Measurements from ENCODE around the gene CLCNKB.

The CLCNKB gene

GRCh38 chr1:16073490-16074119, 30.0 kb downstream of the CLCNKB start, which contains the start of gene FAM131C:
Gene FAM131C (minus strand): TSS chr1:16073651. CDS start chr1:16073442, 209 bp downstream.
- peak in 5 of 58 donors; percentile 15 to 35 (median 28) for DNase-seq

GRCh38 chr1:16074217-16074616, 30.6 kb downstream of the CLCNKB start:
- DNase-seq: no peak

GRCh38 chr1:16075337-16076030, 31.9 kb downstream of the CLCNKB start:
- DNase-seq: peak in 30 of 58 donors; percentile 5 to 59 (median 25)

GRCh38 chr1:16076031-16076864, 32.7 kb downstream of the CLCNKB start:
- DNase-seq: peak in 3 of 58 donors; percentile 16 to 39 (median 34)

- no peak for DNase-seq
Observed at GRCh38 chr1:16076865-16077238, 33.3 kb downstream of the CLCNKB start.

- no peak for DNase-seq
Observed at GRCh38 chr1:16077406-16078245, 34.0 kb downstream of the CLCNKB start.

GRCh38 chr1:16078925-16079656, 35.5 kb downstream of the CLCNKB start:
- peak in 55 of 58 donors; percentile 16 to 81 (median 52) for DNase-seq

GRCh38 chr1:16080422-16081150, 37.0 kb downstream of the CLCNKB start:
- no peak for DNase-seq

- no peak for DNase-seq
Observed at GRCh38 chr1:16081636-16082035, 38.1 kb downstream of the CLCNKB start.

GRCh38 chr1:16082283-16083038, 38.9 kb downstream of the CLCNKB start:
- peak in 5 of 58 donors; percentile 21 to 40 (median 26) for DNase-seq

GRCh38 chr1:16083486-16083885, 39.9 kb downstream of the CLCNKB start:
- DNase-seq: no peak

- no peak for DNase-seq
Observed at GRCh38 chr1:16085522-16085921, 41.9 kb downstream of the CLCNKB start.

- DNase-seq: no peak
Observed at GRCh38 chr1:16087733-16088132, 44.2 kb downstream of the CLCNKB start.

GRCh38 chr1:16088351-16088911, 44.8 kb downstream of the CLCNKB start:
- no peak for DNase-seq

GRCh38 chr1:16088996-16089395, 45.4 kb downstream of the CLCNKB start:
- DNase-seq: no peak

- no peak for DNase-seq
Observed at GRCh38 chr1:16090076-16090826, 46.7 kb downstream of the CLCNKB start.

GRCh38 chr1:16091296-16091695, 47.7 kb downstream of the CLCNKB start:
- DNase-seq: no peak

Measured in anterior cingulate cortex (tissue), 58 donors.